ENCODE measurements around the gene TMEM119. TPM values are rescaled to one million over a fixed set of nuclear protein-coding genes. Genes with fewer than 3 reads are reported as not detected.

TMEM119 gene
- total RNA-seq, 2 experiments from 2014 or later = 2.1 to 2.6 TPM

DNA sequence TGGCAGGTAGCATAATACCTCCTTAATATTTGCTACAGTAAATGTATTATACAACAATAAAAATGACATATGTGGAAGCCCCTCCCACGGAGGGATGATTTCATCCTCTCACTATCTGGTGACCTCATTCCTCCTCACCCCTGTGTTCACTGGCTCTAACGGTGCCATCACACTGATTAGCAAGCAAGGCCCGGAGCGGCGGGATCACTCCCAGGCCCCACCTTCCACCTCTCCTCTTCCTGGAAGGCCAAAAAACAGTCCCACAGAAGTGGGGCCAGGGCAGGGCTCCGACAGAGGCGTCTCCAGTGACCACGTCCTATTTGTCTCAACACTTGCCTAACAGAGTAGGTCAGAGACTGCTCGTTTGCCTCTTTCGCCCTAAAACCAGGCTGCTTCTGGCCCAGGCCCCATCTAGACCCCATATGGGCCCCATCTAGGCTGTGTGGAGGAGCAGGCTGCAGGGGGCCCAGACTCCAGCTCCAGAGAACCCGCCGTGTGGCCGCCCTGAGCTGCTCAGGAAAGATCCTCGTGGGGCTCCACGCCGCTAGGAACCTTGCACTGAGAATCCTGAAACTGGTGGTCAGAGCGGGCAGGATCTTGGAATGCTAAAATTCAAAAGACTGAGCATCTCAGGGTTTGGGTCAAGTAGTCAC, 32.1 kb upstream of the TMEM119 start:
- ChIA-PET CTCF (interaction anchor here (1.2 to 10.2 kb wide), 2 partner anchors 11 to 173 kb away, joined by 6 to 128 read pairs; no protein-coding TSS in a partner anchor), POLR2A (interaction anchor here (0.6 to 8.5 kb wide), 5 partner anchors 11 to 67 kb away, joined by 3 to 186 read pairs (median 8); partner anchors contain the start of genes ISCU and SART3)
- Histone ChIP-seq H3K9me3 (ENCODE audit: control insufficient read depth in 1 of 2, insufficient read depth in 1 of 2, low read length in 2 of 2) (no peaks in the 10 kb centered on the region), H3K27me3 (ENCODE audit: control insufficient read depth in 1 of 2, insufficient read depth in 2 of 2, low read length in 2 of 2) (no peaks in the 10 kb centered on the region), H3K4me1 (ENCODE audit: insufficient read depth, low read length) (peaks cover 82% of the 10 kb centered on the region), H3K36me3 (ENCODE audit: insufficient read depth, low read length) (peaks cover 57% of the 10 kb centered on the region), H3K27ac (ENCODE audit: low read depth in 1 of 2, low read length in 2 of 2) (peak overlapping the region; percentile 86 to 95), H3K4me3 (ENCODE audit: low read length) (peak overlapping the region; percentile 87)
- TF ChIP-seq, protein P1, sequence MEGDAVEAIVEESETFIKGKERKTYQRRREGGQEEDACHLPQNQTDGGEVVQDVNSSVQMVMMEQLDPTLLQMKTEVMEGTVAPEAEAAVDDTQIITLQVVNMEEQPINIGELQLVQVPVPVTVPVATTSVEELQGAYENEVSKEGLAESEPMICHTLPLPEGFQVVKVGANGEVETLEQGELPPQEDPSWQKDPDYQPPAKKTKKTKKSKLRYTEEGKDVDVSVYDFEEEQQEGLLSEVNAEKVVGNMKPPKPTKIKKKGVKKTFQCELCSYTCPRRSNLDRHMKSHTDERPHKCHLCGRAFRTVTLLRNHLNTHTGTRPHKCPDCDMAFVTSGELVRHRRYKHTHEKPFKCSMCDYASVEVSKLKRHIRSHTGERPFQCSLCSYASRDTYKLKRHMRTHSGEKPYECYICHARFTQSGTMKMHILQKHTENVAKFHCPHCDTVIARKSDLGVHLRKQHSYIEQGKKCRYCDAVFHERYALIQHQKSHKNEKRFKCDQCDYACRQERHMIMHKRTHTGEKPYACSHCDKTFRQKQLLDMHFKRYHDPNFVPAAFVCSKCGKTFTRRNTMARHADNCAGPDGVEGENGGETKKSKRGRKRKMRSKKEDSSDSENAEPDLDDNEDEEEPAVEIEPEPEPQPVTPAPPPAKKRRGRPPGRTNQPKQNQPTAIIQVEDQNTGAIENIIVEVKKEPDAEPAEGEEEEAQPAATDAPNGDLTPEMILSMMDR (IDR thresholded peaks at IDR 0.05) = no peak
- Mint-ChIP-seq H3K4me1 (ENCODE audit: low read depth) (peaks cover 75% of the 10 kb centered on the region), H3K4me3 (peak overlapping the region; percentile 98), H3K9me3 (no peaks in the 10 kb centered on the region), H3K27me3 (no peaks in the 10 kb centered on the region), H3K36me3 (ENCODE audit: low read depth) (peaks cover 76% of the 10 kb centered on the region), H3K27ac (peak overlapping the region; percentile 100)
- ATAC-seq (ENCODE audit: poor library complexity) (peak; percentile 51), DNase-seq (peak in 11 of 14 experiments; percentile 36 to 87 (median 47))
- intact Hi-C loops (cut with DNase I, micrococcal nuclease) = loop anchor here (1.0 to 10.0 kb wide), 6 partner anchors 12 to 865 kb away; partner anchors contain the start of genes CORO1C (in 2 of the 2), PRDM4 (in 1 of the 2), UNG (in 1 of the 2) and USP30 (in 1 of the 2)

DNA sequence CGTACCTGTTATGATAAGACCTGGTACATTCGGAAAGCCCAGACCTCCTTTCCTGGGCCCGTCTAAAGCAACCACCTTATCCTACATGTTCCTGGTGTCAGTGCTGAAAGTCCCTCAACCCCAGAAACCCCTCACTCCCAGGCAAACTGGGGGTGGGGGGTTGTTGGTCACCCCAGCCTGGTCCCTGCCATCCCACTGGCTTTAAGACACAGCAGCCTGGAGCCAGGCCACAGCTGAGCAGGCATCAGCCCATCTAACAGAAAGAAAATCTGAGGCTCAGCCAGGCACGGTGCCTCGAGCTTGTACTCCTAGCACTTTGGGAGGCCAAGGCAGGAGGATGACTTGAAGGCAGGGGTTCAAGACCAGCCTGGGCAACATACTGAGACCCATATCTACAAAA, 31.3 kb upstream of the TMEM119 start:
- CTCF ChIA-PET = interaction anchor here (1.2 to 10.2 kb wide), 2 partner anchors 10 to 174 kb away, joined by 6 to 128 read pairs; no protein-coding TSS in a partner anchor
- H3K4me3 Mint-ChIP-seq = peak overlapping the region; percentile 98
- DNase-seq = no peak

More for the DNA sequence above, 31.3 kb upstream of the TMEM119 start:
- POLR2A ChIA-PET = interaction anchor here (1.4 to 8.5 kb wide), 3 partner anchors 10 to 66 kb away, joined by 3 to 186 read pairs (median 164); partner anchors contain the start of genes ISCU and SART3
- Mint-ChIP-seq H3K27me3 (no peaks in the 10 kb centered on the region), H3K27ac (peak overlapping the region; percentile 100), H3K36me3 (ENCODE audit: low read depth) (peaks cover 84% of the 10 kb centered on the region), H3K4me1 (ENCODE audit: low read depth) (peaks cover 69% of the 10 kb centered on the region), H3K9me3 (no peaks in the 10 kb centered on the region)
- TF ChIP-seq, protein P1 (IDR thresholded peaks at IDR 0.05) = no peak
- intact Hi-C loops (cut with DNase I, micrococcal nuclease) = loop anchor here (1.0 to 10.0 kb wide), 2 partner anchors 11 to 864 kb away; partner anchors contain the start of gene PRDM4 (in 1 of the 2)
- Histone ChIP-seq H3K9me3 (ENCODE audit: control insufficient read depth in 1 of 2, insufficient read depth in 1 of 2, low read length in 2 of 2) (no peaks in the 10 kb centered on the region), H3K4me3 (ENCODE audit: low read length) (peak overlapping the region; percentile 87), H3K36me3 (ENCODE audit: insufficient read depth, low read length) (peaks cover 65% of the 10 kb centered on the region), H3K27ac (ENCODE audit: low read depth in 1 of 2, low read length in 2 of 2) (peak overlapping the region; percentile 86 to 95), H3K27me3 (ENCODE audit: control insufficient read depth in 1 of 2, insufficient read depth in 2 of 2, low read length in 2 of 2) (no peaks in the 10 kb centered on the region), H3K4me1 (ENCODE audit: insufficient read depth, low read length) (peaks cover 79% of the 10 kb centered on the region)
- ATAC-seq (ENCODE audit: poor library complexity) = no peak

All from CD4-positive, alpha-beta T cell (primary cell).